SU-DHL-6 (cell line): ENCODE results near the gene NOL3.

Experiments used
- H2AFZ ChIP-seq: fragments of 200-600 bp; sonication (generic); 2 replicates; pipeline ENCODE4 v1.6.1; 2014; ENCODE audit warnings: low read depth, mild to moderate bottlenecking, moderate library complexity, mixed read lengths, antibody characterized with exemption, low read length; ENCODE audit not compliant: severe bottlenecking
- H3F3A ChIP-seq: fragments of 200-600 bp; shearing (Covaris generic); 2 replicates; pipeline ENCODE4 v1.6.0; 2016; ENCODE audit warnings: antibody characterized with exemption, mild to moderate bottlenecking; ENCODE audit not compliant: insufficient read depth
- H3K27ac ChIP-seq: fragments of 200-600 bp; sonication (generic); 2 replicates; pipeline ENCODE4 v1.5.1; 2016; ENCODE audit warnings: low read depth, mild to moderate bottlenecking, low read length, moderate library complexity, mixed read lengths
- H3K27me3 ChIP-seq: fragments of 200-600 bp; sonication (generic), shearing (Covaris generic); 2 replicates; pipeline ENCODE4 v1.6.0; 2014; ENCODE audit warnings: mild to moderate bottlenecking, low read length
- H3K36me3 ChIP-seq: fragments of 200-600 bp; sonication (generic); 2 replicates; pipeline ENCODE4 v1.6.1; 2014; ENCODE audit warnings: mild to moderate bottlenecking, low read length, mixed read lengths
- H3K4me2 ChIP-seq: fragments of 300-600, 200-600 bp; shearing (Covaris generic), sonication (generic); 2 replicates; pipeline ENCODE4 v1.6.0; 2014; ENCODE audit warnings: low read length, low read depth, mild to moderate bottlenecking; ENCODE audit not compliant: poor library complexity, severe bottlenecking
- H3K4me3 ChIP-seq: fragments of 200-600 bp; sonication (generic); 2 replicates; pipeline ENCODE4 v1.5.1; 2014; ENCODE audit warnings: antibody characterized with exemption, low read length, mild to moderate bottlenecking, mixed read lengths; ENCODE audit not compliant: insufficient read depth, poor library complexity, severe bottlenecking
- H3K79me2 ChIP-seq: fragments of 200-600 bp; sonication (generic); 2 replicates; pipeline ENCODE4 v1.6.1; 2014; ENCODE audit warnings: mild to moderate bottlenecking, low read length, moderate library complexity; ENCODE audit not compliant: insufficient read depth
- H3K9ac ChIP-seq: fragments of 200-600 bp; sonication (generic); 2 replicates; pipeline ENCODE4 v1.7.0; 2014; ENCODE audit warnings: mild to moderate bottlenecking, low read length
- H3K9me2 ChIP-seq: fragments of 200-600 bp; sonication (generic); replicated peaks from 2 replicates; pipeline ENCODE4 v1.6.1; 2014; ENCODE audit warnings: low read length; ENCODE audit not compliant: insufficient read depth
- H3K9me3 ChIP-seq: fragments of 200-600 bp; sonication (generic); 2 replicates; pipeline ENCODE4 v1.6.1; 2014; ENCODE audit warnings: low read length, mixed read lengths; ENCODE audit not compliant: insufficient read depth
- H4K20me1 ChIP-seq: fragments of 200-600 bp; sonication (generic); 2 replicates; pipeline ENCODE4 v1.6.1; 2014; ENCODE audit warnings: low read depth, mild to moderate bottlenecking, antibody characterized with exemption, low read length, moderate library complexity, mixed read lengths
- CTCF ChIP-seq: fragments of 200-600 bp; sonication (generic); IDR thresholded peaks from one replicate; pipeline ENCODE4 v1.5.1; 2017; ENCODE audit warnings: antibody characterized with exemption, mild to moderate bottlenecking, low read length, moderate library complexity; ENCODE audit not compliant: insufficient read depth, poor library complexity, severe bottlenecking
- EZH2phosphoT487 ChIP-seq: fragments of 200-600 bp; sonication (generic), shearing (Covaris generic); conservative IDR thresholded peaks from 2 replicates; pipeline ENCODE4 v1.6.1; 2018; ENCODE audit warnings: mild to moderate bottlenecking, antibody characterized with exemption, low read length, moderate library complexity, mixed read lengths

Gene NOL3

GRCh38 chr16:67146523-67147357, 23.6 kb upstream of the NOL3 start:
- Histone ChIP-seq H3K9me3 (no peaks in the 10 kb centered on the region), H3K4me2 (no peak overlapping the region), H3F3A (no peaks in the 10 kb centered on the region), H3K36me3 (no peaks in the 10 kb centered on the region), H2AFZ (no peak overlapping the region), H3K27ac (no peak overlapping the region), H3K79me2 (no peaks in the 10 kb centered on the region), H3K9ac (no peak overlapping the region), H3K9me2 (no peaks in the 10 kb centered on the region), H3K27me3 (no peaks in the 10 kb centered on the region), H4K20me1 (no peaks in the 10 kb centered on the region), H3K4me3 (no peak overlapping the region)
- TF ChIP-seq EZH2phosphoT487, result no peak
- no peak for TF ChIP-seq CTCF

- H3K9me3 ChIP-seq, result no peaks in the 10 kb centered on the region
- H3K36me3 ChIP-seq, result no peaks in the 10 kb centered on the region
- H2AFZ ChIP-seq, result no peak overlapping the region
- H3K79me2 ChIP-seq, result no peaks in the 10 kb centered on the region
- TF ChIP-seq CTCF, result no peak
- TF ChIP-seq EZH2phosphoT487, result no peak
- no peaks in the 10 kb centered on the region for H3F3A ChIP-seq
- H3K9ac ChIP-seq, result no peak overlapping the region
- no peak overlapping the region for H3K27ac ChIP-seq
- H4K20me1 ChIP-seq, result no peaks in the 10 kb centered on the region
- no peak overlapping the region for H3K4me2 ChIP-seq
- no peak overlapping the region for H3K4me3 ChIP-seq
- no peaks in the 10 kb centered on the region for H3K9me2 ChIP-seq
- no peaks in the 10 kb centered on the region for H3K27me3 ChIP-seq
Measured at GRCh38 chr16:67147437-67148140, 22.7 kb upstream of the NOL3 start.

GRCh38 chr16:67148221-67148620, 22.1 kb upstream of the NOL3 start:
- no peak for TF ChIP-seq CTCF
- TF ChIP-seq EZH2phosphoT487, result no peak
- Histone ChIP-seq H2AFZ (no peak overlapping the region), H3K27me3 (no peaks in the 10 kb centered on the region), H3K9ac (no peak overlapping the region), H3K4me3 (no peak overlapping the region), H3K4me2 (no peak overlapping the region), H3K36me3 (no peaks in the 10 kb centered on the region), H3K9me2 (no peaks in the 10 kb centered on the region), H4K20me1 (no peaks in the 10 kb centered on the region), H3F3A (no peaks in the 10 kb centered on the region), H3K27ac (no peak overlapping the region), H3K9me3 (no peaks in the 10 kb centered on the region), H3K79me2 (no peaks in the 10 kb centered on the region)
